ENCODE data around the gene NDUFS2.
A peak's percentile ranks its signal among the peaks of the same experiment; 100 is the strongest.

Gene NDUFS2

DNA sequence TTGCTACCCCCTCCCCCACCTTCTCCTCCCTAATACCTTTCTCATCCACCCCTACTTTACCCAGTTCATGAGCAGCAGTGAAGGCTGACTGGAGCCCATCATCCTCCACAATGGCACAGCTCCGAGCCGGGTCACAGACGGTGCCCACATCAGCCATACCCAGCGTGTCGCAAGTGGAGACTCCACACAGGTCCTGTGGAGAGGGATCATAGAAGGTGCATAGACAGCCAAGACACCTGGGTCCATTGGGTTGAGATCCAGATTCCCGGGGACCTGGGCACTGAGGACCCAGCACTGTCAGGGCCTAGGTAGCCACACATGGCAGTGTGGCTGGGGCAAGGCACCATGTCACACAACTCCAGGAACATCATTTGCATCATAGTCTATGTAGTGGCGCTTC is 6.1 kb upstream of the NDUFS2 start:
- no peak for DNase-seq (ENCODE audit: low spot score)

DNA sequence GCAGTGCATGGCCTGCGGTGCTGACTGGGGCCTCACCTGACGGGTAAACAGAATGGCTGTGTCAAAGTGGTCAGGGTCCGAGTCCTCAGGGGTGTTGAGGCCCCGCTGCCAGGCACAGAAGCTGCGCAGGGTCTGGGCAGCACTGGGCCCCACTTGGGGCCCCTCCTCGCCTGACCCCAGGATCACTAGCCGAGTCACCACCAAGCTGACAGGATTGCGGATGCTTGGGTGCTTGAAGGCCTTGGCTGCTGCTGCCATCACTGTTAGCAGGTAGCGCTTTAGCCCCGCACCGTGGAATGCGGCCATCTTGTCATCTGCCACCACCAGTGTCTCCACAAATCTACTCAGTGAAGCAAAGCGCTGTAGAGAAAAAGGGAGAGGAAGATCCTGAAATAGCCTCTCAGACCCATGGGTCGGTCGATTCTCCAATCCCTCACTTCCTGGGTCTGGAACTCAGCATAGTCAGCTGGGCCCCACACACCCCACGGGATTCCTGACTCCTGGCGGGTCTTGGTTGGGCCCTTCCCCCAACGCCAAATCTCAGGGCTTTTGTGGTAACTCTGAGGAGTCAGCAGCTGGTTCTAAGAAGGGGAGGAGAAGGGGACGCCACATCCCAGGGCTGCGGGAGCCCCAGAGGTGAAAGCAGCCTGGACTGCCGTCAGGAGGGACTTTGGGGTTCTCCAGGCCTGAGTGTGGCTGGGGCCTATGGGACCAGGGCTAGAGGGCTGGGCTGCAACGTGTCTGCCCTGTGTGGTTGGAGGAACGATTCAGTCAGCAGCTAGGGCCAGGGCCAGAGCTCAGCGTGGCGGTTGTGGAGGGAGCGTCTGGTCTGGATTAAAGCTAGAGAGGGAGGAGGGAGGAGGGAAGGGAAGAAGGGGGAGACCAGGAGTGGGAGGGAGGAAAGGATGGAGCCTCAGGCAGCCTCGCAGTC is 5.4 kb upstream of the NDUFS2 start:
- no peak for DNase-seq (ENCODE audit: low spot score)

DNA sequence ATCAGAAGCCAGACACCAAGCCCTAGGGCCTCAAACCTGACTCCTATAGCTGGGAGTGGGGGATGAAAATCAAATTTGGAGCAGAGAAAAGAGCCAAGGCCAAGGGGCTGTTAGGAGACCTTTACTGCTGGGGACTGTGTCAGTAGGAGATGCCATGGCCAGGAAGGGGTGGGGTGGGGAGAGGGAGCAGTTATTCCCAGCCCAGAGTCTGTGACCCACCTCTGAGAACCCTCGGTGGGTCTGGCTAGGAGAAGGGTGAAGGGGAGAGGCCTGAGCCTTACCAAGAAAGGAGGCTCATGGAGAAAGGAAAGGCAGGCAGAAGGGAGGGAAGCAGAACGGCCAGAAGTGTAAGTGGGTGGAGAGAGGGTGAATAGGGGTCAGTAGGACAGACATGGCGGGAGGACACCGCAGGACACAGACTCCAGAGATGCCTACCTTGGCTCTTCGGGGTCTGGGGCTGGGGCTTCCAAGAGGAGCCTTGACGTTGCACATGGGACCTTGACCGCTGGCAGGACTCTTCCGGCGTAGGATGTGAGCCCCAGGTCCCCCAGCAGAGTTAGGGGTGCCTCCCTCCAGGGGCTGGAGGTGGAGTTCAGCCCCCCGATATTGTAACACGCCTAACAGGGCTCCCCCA is 4.5 kb upstream of the NDUFS2 start:
- DNase-seq (ENCODE audit: low spot score) = no peak

DNA sequence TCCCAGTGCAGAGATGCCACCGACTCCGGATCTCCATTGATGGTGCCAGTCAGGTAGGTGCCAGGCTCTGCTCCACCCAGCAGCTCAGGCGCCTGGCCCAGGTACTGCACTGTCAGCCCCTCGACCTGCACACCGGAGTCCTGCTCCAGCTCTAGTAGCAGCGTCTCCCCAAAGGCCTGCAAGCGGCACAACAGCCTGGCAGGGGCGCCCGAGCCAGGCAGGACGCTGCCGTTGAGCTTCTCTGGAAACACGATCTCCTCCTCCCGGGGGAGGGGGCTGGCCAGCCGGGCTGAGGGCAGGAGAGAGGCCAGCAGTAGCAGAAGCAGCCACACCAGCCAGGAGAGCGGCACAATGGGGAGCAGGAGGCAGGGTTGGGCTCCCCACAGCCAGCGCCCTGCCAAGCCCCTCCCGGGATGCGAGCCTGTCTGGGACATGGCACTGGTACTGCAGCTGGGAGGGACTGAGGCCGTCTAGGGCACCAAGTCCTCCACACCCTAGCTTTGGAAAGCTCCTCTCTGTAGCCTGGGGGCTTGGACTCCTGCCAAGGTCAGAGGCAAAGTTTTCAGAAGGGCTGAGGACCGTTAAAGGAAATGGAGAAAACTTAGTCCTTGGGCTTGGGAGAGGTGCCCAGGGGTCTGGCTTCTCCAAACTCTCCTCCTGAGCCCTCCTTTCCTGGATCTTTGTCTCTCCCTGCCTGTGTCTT is 3.8 kb upstream of the NDUFS2 start:
- DNase-seq (ENCODE audit: low spot score) = no peak

DNA sequence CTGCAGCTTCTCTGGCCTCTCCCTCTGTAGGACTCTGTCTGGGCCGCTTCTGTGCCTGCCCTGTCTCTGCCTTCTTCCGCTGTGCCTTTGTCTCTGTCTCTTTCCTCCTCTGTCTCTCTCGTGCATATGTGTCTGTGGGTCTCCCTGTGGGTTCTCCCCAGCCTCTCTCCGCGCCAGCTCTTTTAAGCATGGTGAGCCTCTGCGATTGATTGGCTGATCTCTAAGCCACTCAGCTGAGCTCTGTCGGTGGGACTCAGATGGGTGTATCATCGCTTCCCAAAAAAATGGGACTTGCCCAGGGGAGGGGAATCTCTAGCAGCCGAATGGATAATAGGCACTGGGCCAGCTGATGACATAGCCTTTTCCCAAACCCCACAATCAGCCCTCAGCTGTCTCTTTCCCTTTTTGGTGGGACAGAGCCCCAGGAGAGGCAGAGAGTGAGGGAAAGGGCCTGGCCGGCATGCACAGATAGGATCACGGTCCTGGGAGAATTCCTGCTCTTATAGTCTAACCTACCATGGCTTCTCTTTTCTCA is 3.2 kb upstream of the NDUFS2 start, which contains the start of gene ADAMTS4:
ADAMTS4 (minus strand) TSS at position 158 of the 535 bp plus-strand sequence. CDS start 427 bp downstream, outside the sequence.
- DNase-seq (ENCODE audit: low spot score) = no peak

DNA sequence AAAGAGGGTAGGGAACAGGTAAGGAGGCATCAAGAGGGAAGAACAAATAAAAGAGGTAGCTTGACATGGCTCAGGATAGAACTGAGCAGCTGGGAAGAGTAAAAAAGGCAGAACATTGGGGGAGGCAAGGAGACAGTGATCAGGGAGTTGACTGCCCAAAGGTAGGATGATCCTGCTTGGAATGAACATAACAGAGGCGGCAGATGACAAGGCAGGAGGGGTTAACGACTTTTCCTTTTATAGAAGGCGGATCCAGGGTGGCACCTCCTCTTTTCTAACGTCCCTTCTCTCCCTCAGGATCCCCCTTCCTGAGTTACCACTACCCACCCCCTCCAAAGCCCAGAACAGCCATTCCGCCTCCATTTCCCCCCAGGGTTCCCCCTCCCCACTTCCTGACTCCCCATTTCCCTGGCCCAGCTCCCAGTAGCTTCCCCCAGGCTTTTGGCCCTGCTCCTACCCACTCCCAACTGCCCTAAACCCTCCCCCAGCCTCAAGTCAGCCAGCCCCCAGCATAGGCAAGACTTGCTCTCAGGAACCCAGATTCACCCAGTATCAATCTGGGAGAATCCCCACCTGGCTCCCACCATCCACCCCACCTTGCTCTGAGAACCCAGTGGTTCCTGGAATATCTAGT is 2.5 kb upstream of the NDUFS2 start:
- no peak for DNase-seq (ENCODE audit: low spot score)

DNA sequence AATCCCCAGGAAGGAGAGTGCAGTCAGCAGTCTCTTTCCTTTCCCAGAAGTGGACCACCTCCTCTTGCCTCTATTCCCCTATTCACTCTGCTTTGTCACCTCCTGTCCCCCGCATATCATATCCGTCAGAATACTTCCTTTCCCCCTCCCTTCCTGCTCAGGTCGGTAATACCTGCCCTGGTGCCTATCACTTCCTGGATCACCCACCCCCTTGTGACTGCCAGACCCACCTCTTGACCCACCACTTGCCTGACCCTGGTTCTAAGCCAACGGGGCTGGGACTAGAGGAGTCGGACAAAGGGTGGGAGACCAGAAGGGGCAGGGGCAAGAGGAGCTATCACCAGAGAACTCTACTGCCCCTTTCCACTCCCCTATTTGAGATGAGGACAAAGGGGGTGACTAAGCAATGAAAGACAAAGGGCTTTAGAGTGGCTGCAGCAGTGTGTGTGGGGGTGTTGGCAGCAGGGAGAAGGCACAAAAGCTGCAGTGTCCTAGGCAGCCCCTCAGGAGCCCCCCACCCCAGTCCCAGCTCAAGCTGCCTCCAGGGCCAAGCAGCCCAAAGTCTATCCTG is 1.7 kb upstream of the NDUFS2 start:
- no peak for DNase-seq (ENCODE audit: low spot score)

DNA sequence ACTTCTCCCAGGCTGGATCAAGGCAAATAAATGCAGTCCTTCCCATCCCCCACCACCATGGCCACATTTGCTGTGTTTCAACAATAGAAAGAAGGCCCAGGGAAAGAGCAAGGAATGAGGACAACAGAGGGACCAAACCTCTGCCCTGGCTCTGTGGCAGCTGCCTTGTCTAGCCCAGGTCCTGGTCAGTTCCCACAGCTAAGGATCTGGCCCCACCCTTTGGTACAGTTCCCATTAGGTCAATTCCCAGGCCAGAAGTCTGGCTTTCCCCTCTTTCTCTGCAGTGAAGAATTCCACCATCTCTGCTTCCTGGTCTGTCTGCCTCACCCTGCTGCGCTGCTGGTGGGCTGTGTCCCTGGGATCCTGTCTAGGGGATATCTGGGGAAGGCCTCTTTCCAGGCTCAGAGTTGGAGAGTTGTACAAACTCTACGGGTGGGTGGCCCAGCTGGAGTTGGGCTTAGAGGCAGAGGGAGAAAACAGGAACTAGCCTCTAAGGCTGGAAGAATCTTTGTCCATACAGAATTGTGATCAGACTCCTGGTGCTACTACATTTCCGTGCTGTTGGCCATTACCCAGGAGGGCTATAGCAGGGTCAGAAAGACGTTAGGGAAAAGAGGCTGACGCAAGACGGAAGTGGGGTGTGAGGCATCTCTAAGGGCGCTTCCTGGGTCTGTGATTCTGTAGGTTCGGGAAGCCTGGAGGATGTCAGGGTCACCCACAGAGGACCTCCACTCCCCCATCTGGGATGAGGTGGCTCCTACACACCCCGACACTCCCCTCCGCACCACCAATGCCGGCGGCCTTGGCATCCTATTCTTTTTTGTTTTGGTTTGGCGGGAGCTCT is 953 bp upstream of the NDUFS2 start:
- no peak for DNase-seq (ENCODE audit: low spot score)

DNA sequence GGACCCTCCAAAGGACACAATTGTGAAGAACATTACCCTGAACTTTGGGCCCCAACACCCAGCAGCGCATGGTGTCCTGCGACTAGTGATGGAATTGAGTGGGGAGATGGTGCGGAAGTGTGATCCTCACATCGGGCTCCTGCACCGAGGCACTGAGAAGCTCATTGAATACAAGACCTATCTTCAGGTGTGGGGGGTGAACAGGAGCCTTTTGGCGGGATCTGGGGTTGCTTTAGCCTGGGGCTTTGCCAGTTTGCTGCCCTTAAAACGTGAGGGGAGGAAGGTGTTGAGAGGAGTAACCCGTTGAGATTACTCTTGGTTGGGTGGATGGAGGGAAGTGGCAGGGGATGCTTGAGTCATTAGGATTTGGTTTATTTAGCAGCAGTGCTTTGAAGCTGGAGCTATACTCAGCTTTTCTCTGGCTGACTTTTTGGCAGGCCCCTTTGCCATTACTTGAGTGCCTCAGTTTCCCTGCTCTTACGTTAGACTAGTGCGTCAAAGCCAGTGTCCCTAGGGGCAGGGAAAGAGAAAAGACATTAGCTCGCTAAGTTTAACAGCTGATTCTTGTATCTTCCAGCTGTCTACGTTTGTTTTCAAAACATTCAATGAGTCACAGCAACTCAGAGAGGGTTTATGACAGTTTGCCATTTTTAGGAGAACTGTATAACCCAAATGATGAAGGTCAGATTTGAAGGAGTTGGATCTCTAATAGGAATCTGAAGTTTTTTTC is 4.4 kb downstream of the NDUFS2 start:
- DNase-seq (ENCODE audit: low spot score) = no peak

DNA sequence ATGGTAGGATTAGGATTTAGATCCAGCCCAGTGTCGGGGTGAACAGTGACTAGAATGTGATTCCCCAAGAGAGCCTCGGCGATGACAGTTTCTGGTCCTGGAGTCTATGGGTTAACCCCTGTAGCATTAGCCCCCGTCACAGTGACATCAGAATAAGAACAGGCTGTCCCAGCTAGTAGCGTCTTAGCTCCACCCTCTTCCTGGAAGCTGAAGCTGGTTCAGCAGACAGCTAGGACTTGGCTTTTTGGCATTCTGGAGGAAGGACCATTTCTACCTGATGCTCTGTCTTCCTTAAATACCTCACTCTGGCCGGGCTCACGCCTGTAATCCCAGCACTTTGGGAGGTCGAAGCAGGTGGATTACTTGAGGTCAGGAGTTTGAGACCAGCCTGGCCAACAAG is 5.0 kb downstream of the NDUFS2 start:
- DNase-seq (ENCODE audit: low spot score) = no peak

DNA sequence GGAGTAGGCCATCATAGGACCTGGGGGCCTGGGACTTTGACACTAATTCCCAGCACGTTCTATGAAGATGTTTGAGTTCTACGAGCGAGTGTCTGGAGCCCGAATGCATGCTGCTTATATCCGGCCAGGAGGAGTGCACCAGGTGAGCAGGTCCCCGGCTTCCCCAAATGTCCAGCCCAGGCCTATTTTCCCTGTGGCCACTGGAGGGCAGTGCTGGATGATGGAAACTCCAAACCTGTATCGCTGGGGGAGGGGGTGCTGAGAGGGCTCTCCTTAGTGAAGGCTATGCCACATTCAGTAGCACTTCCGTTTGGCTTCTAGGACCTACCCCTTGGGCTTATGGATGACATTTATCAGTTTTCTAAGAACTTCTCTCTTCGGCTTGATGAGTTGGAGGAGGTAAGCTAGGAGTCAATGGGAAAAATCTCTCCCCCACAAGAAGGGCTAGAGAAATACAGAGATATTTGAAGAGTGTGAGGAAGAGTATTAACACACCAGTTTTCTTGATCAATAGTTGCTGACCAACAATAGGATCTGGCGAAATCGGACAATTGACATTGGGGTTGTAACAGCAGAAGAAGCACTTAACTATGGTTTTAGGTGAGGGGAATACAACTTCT is 7.7 kb downstream of the NDUFS2 start:
- peak; percentile 69 for DNase-seq (ENCODE audit: low spot score)

DNA sequence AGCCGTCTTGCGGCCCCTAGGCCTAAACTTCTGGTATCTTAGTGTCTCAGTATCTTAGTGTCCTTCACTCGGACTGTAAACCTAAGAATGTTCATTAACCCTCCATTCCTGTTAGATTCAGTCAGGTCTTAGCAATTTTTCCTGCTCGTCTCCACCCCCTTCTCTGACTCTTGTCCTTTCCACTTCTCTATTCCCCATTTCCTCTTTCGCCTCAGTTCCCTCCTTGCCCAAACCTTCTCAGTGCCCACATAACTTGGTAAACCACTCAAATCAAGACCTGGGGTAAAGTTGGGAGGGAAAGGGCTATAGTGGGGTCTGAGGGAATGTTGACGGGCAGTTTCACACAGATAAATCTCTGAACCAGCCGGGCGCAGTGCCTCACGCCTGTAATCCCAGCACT is 12.2 kb downstream of the NDUFS2 start:
- no peak for DNase-seq (ENCODE audit: low spot score)

DNA sequence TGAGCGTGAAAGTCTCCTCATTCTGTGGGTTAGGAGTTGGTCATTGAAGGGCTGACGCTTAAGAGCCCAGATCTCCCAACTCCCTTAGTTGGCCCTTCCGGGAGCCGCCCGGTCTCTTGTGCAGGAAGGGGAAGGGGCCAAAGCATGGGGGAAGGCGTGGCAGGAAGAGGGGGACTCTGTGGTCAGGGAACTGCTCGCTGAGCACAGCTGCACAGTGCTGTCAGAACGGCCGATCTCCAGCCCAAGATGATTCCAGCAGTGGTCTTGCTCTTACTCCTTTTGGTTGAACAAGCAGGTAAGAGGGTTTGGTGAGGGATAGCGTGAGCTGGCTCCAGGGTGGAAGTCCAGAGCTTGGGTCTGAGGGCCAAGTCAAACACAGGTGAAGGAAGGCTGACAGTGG is 12.9 kb downstream of the NDUFS2 start, which contains the start of gene FCER1G:
FCER1G (plus strand) TSS at position 220 of the 400 bp plus-strand sequence; CDS start at position 247, 27 bp downstream.
- DNase-seq (ENCODE audit: low spot score) = no peak

DNA sequence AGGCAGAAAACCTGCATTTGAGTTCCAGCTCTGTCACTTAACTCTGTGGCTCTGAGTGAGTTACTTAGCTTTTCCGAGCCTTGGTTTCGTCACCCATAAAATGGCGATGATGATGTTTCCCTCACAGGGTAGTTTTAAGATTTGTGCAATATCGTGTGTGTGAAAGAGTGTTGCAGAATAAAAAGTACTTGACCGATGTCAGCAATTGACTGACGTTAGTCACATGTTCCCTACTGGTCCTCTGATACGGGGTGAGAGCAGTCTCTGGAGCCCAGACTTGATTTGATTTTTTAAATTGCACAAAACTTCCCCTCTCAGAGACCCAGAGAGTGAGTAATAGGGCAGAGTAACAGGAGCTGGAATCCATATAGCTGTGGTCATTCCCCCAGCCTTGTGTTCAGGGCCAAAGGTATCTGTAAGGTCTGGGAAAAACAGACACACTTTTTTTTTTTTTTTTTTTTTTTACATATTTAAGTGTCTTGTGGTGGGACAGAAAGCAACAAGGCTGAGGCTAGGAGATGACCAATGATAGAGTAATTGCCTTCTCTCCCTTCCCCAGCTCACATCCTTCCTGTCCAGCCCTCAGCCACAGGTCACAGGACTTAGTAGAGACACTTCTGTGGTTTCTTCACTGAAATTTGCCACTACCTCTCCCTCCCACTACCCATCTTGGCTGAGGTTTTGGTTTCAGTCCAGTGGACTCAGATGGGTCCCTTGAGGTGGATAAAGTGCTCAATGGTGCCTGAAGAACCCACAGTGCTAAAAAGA is 15.0 kb downstream of the NDUFS2 start:
- no peak for DNase-seq (ENCODE audit: low spot score)

DNA sequence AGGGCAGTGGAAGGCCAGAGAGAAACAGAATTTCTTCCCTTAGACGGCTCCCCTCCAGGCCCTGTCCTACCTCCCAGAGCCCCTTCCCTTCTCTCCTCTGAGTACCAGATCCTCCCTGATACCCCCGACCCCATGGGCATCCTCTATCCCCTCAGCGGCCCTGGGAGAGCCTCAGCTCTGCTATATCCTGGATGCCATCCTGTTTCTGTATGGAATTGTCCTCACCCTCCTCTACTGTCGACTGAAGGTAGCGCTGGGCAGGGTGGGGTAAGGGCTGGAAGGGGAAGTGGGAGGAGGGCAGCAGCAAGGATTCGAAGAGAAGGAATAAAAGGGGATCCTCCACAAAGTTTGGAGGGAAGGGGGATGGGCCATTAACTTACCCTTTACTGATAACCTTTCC is 15.7 kb downstream of the NDUFS2 start:
- DNase-seq (ENCODE audit: low spot score) = no peak

DNA sequence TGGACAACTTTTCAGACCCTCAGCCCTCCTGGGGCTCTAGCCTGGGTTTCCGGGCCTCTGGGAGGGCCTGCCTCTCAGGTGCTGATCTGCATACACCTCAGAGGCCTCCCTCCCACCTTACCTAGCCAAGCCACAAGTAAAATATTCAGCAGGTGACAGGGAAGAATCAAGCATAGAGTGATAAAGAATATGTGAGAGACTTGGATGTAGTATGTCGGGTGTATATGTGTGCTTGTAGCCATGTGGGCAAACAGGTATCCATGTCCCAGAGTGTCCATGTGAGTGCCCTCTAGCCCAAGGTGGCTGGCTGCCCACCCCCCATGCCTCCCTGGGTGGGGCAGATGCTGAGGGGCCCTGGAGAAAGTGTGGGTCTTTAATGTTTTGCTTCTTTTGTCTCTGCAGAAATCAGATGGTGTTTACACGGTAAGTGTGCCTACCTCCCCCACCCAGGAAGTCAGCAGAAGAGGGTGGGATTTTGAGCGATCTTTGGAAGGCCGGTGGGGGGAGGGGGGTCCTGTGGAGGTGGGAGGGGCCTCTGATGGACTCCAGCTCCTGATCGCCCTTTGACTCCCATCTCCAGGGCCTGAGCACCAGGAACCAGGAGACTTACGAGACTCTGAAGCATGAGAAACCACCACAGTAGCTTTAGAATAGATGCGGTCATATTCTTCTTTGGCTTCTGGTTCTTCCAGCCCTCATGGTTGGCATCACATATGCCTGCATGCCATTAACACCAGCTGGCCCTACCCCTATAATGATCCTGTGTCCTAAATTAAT is 16.3 kb downstream of the NDUFS2 start:
- DNase-seq (ENCODE audit: low spot score) = no peak

DNA sequence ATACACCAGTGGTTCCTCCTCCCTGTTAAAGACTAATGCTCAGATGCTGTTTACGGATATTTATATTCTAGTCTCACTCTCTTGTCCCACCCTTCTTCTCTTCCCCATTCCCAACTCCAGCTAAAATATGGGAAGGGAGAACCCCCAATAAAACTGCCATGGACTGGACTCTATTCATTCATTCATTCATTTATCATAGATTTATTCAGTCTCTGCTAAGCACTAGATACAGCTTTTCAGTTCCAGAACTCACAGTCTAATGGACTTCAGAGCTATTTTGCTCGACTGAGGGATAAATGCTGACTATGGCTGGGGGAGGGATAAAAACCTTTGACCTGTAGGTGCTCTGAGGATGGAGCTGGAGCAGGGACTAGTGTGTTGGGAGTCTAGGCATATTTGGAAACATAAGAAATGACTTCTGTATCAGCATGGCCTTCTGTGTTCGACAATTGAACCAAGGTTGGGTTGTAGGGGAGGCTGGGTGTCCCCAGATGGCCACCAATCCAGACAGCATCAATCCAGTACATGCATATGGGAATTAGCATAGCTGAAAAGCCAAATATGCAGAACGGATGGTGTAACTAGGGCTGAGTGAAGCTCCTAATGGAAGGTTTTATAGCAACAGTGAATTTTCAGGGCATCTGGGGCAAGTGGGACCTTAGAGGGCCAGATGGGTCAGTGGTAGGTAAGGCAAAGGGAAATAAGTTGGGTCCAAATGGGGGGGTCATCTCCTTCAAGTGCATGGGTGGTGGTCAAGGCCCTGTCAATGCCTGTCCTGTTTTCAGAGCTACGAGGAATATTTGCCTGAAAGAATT is 17.1 kb downstream of the NDUFS2 start:
- no peak for DNase-seq (ENCODE audit: low spot score)

Data from CD4-positive, alpha-beta T cell treated with Interleukin-6 at 100 ng/mL for 8 hours (primary cell).